ENCODE results near the gene PITX3. TPM values are rescaled to one million over a fixed set of nuclear protein-coding genes. Genes with fewer than 3 reads are reported as not detected.

The PITX3 gene
- total and polyA plus RNA-seq, 9 of the 15 experiments (the other 6 are each of a cell fraction or from before 2014, with no cell fraction given), result 0.30 to 0.98 (median 0.95) TPM; not detected in 6

DNA sequence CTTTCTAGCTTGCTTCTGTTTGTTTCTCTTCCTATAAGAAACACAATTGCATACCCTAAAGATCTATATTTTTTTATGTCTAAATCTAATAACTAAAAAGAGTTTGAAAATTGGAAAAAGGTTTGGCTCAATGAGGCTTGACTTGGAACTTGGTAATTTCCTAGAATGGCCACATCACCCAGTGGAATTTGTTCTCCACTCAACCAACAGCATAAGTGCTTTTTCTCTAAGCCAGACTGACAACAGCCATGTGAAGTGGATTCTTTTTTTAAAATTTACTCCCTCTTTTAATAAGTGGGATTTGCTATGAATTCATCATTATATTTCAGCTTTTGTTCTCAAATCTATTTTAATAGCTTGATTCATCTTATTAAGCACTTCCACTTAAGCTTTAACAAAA lies 37.8 kb upstream of the PITX3 start:
- POLR2A ChIA-PET, result interaction anchor here (1.1 to 1.4 kb wide), 2 partner anchors 17 to 30 kb away, joined by 3 to 5 read pairs; no protein-coding TSS in a partner anchor
- Histone ChIP-seq H3K4me2 (ENCODE audit: insufficient read depth, low read length) (no peak overlapping the region), H3K36me3 (ENCODE audit: control insufficient read depth, insufficient read depth, low read length) (peaks cover 6% of the 10 kb centered on the region; the same call in 1 of the 3 replicates), H2AFZ (ENCODE audit: low read depth, low read length) (no peak overlapping the region), H3K4me1 (replicated peaks in 1 of 2; ENCODE audit: control insufficient read depth in 2 of 2, insufficient read depth in 2 of 2, low read length in 2 of 2) (peaks cover 0 to 8% of the 10 kb centered on the region in 2 experiments; a peak in 2 of 5 replicates), H3K9me3 (replicated peaks; ENCODE audit: control insufficient read depth, insufficient read depth, low read depth, low read length) (no peaks in the 10 kb centered on the region), H3K79me2 (ENCODE audit: control insufficient read depth, insufficient read depth, low read length) (peaks cover 58% of the 10 kb centered on the region; the same call in 2 of the 3 replicates), H3K27ac (ENCODE audit: extremely low read depth, low read depth, low read length) (no peak overlapping the region), H3K9ac (ENCODE audit: insufficient read depth in 1 of 2, low read depth in 2 of 2, low read length in 2 of 2) (no peak overlapping the region), H3K27me3 (ENCODE audit: control insufficient read depth in 2 of 2, insufficient read depth in 2 of 2, low read length in 2 of 2) (no peaks in the 10 kb centered on the region), H3K4me3 (no peak overlapping the region), H3K9me1 (ENCODE audit: control insufficient read depth, insufficient read depth, low read length) (no peaks in the 10 kb centered on the region), H4K20me1 (replicated peaks; ENCODE audit: control insufficient read depth, insufficient read depth, low read length) (peaks cover 9% of the 10 kb centered on the region; the same call in 1 of the 2 replicates)
- no peak for ATAC-seq
- peak; percentile 11 for FAIRE-seq
- no TSS peak for BruUV-seq (replicated peaks)
- CTCF ChIA-PET (ENCODE audit: low intra/inter-chr PET ratio), result no interaction called here
- DNase-seq (ENCODE audit: extremely low read depth in 1 of 4, low spot score in 3 of 4), result no peak
- intact Hi-C loops (cut with micrococcal nuclease), result no loop called here
- in situ Hi-C loops (cut with MboI), result no loop called here
- TF ChIP-seq RNF2 (IDR thresholded peaks at IDR 0.05), result no peak
- TF ChIP-seq, protein P1, sequence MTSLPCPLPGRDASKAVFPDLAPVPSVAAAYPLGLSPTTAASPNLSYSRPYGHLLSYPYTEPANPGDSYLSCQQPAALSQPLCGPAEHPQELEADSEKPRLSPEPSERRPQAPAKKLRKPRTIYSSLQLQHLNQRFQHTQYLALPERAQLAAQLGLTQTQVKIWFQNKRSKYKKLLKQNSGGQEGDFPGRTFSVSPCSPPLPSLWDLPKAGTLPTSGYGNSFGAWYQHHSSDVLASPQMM (CRISPR knock-in tag; IDR thresholded peaks at IDR 0.05), result no peak
- TF ChIP-seq, protein P2, sequence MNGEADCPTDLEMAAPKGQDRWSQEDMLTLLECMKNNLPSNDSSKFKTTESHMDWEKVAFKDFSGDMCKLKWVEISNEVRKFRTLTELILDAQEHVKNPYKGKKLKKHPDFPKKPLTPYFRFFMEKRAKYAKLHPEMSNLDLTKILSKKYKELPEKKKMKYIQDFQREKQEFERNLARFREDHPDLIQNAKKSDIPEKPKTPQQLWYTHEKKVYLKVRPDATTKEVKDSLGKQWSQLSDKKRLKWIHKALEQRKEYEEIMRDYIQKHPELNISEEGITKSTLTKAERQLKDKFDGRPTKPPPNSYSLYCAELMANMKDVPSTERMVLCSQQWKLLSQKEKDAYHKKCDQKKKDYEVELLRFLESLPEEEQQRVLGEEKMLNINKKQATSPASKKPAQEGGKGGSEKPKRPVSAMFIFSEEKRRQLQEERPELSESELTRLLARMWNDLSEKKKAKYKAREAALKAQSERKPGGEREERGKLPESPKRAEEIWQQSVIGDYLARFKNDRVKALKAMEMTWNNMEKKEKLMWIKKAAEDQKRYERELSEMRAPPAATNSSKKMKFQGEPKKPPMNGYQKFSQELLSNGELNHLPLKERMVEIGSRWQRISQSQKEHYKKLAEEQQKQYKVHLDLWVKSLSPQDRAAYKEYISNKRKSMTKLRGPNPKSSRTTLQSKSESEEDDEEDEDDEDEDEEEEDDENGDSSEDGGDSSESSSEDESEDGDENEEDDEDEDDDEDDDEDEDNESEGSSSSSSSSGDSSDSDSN (IDR thresholded peaks at IDR 0.05; ENCODE audit: borderline replicate concordance in 1 of 2, low read depth in 2 of 2, low read length in 2 of 2), result no peak
- TF ChIP-seq NCOA2 (IDR thresholded peaks at IDR 0.05; ENCODE audit: partially characterized antibody in 2 of 2), result no peak
- TF ChIP-seq SLC30A9 (CRISPR knock-in tag; IDR thresholded peaks at IDR 0.05), result no peak
- no peak for TF ChIP-seq MTF1 (CRISPR knock-in tag; IDR thresholded peaks at IDR 0.05; ENCODE audit: borderline replicate concordance)
- TF ChIP-seq, protein P3, sequence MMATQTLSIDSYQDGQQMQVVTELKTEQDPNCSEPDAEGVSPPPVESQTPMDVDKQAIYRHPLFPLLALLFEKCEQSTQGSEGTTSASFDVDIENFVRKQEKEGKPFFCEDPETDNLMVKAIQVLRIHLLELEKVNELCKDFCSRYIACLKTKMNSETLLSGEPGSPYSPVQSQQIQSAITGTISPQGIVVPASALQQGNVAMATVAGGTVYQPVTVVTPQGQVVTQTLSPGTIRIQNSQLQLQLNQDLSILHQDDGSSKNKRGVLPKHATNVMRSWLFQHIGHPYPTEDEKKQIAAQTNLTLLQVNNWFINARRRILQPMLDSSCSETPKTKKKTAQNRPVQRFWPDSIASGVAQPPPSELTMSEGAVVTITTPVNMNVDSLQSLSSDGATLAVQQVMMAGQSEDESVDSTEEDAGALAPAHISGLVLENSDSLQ (IDR thresholded peaks at IDR 0.05), result no peak
- TF ChIP-seq, protein P4, sequence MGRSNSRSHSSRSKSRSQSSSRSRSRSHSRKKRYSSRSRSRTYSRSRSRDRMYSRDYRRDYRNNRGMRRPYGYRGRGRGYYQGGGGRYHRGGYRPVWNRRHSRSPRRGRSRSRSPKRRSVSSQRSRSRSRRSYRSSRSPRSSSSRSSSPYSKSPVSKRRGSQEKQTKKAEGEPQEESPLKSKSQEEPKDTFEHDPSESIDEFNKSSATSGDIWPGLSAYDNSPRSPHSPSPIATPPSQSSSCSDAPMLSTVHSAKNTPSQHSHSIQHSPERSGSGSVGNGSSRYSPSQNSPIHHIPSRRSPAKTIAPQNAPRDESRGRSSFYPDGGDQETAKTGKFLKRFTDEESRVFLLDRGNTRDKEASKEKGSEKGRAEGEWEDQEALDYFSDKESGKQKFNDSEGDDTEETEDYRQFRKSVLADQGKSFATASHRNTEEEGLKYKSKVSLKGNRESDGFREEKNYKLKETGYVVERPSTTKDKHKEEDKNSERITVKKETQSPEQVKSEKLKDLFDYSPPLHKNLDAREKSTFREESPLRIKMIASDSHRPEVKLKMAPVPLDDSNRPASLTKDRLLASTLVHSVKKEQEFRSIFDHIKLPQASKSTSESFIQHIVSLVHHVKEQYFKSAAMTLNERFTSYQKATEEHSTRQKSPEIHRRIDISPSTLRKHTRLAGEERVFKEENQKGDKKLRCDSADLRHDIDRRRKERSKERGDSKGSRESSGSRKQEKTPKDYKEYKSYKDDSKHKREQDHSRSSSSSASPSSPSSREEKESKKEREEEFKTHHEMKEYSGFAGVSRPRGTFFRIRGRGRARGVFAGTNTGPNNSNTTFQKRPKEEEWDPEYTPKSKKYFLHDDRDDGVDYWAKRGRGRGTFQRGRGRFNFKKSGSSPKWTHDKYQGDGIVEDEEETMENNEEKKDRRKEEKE (IDR thresholded peaks at IDR 0.05; ENCODE audit: borderline replicate concordance in 1 of 2, control insufficient read depth in 1 of 2, low read depth in 2 of 2, low read length in 1 of 2), result no peak
- TF ChIP-seq ESRRA (IDR thresholded peaks at IDR 0.05; ENCODE audit: borderline replicate concordance, low read depth), result no peak
- TF ChIP-seq DDX20 (tag; IDR thresholded peaks at IDR 0.05; ENCODE audit: low read depth), result no peak
- TF ChIP-seq EWSR1 (IDR thresholded peaks at IDR 0.05; ENCODE audit: borderline replicate concordance, low read depth, partially characterized antibody), result no peak
- TF ChIP-seq, protein P5, sequence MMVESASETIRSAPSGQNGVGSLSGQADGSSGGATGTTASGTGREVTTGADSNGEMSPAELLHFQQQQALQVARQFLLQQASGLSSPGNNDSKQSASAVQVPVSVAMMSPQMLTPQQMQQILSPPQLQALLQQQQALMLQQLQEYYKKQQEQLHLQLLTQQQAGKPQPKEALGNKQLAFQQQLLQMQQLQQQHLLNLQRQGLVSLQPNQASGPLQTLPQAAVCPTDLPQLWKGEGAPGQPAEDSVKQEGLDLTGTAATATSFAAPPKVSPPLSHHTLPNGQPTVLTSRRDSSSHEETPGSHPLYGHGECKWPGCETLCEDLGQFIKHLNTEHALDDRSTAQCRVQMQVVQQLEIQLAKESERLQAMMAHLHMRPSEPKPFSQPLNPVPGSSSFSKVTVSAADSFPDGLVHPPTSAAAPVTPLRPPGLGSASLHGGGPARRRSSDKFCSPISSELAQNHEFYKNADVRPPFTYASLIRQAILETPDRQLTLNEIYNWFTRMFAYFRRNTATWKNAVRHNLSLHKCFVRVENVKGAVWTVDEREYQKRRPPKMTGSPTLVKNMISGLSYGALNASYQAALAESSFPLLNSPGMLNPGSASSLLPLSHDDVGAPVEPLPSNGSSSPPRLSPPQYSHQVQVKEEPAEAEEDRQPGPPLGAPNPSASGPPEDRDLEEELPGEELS (CRISPR knock-in tag; IDR thresholded peaks at IDR 0.05; ENCODE audit: borderline replicate concordance), result no peak
